GM19397 (cell line): Measurements from ENCODE around the gene SLC30A4.

Source experiments
- ATAC-seq: cut with Tn5 transposase; IDR thresholded peaks from one replicate; pipeline ENCODE4 v1.9.1; 2021; ENCODE audit warnings: mild to moderate bottlenecking, moderate library complexity; ENCODE audit not compliant: unreplicated experiment

The SLC30A4 gene

DNA sequence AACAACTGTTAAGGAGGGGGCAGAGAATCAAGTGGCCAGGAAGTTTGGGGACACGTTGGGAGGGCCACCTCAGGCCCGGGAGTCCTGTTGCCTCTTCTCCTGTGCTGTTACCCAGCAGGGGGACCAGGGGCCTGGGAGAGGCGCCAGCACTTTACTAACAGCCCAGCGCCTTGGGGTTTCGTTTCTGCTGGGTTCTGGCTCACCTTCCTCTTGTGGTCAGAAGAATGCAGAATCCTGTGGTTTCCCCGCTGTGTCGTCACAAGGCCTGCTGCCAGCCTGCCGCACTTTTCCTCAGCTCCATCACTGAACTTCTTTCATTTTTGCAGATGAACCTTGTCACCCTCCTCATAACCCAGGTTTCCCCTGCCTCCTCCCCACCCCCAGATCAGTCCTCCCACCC, 67.7 kb downstream of the SLC30A4 start:
- ATAC-seq = peak; percentile 65

DNA sequence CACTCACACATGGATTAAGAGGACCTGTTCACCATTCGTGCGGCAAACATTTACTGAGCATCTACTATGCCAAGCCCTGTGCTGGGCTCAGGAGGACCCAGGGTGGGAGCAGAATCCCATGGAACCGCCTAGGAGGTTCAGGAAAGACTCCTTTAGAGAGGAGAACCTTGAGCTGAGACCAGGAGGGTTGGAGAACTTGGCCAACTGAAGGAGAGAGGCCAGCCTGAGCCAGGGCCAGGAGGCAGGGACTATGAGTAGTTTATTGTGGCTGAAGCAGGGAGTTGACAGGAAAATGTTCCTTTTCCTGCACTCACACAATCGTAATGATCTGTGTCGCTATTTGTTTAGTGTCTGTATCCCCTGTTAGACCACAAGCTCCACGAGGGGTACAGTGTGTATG, 71.3 kb downstream of the SLC30A4 start:
- no peak for ATAC-seq

DNA sequence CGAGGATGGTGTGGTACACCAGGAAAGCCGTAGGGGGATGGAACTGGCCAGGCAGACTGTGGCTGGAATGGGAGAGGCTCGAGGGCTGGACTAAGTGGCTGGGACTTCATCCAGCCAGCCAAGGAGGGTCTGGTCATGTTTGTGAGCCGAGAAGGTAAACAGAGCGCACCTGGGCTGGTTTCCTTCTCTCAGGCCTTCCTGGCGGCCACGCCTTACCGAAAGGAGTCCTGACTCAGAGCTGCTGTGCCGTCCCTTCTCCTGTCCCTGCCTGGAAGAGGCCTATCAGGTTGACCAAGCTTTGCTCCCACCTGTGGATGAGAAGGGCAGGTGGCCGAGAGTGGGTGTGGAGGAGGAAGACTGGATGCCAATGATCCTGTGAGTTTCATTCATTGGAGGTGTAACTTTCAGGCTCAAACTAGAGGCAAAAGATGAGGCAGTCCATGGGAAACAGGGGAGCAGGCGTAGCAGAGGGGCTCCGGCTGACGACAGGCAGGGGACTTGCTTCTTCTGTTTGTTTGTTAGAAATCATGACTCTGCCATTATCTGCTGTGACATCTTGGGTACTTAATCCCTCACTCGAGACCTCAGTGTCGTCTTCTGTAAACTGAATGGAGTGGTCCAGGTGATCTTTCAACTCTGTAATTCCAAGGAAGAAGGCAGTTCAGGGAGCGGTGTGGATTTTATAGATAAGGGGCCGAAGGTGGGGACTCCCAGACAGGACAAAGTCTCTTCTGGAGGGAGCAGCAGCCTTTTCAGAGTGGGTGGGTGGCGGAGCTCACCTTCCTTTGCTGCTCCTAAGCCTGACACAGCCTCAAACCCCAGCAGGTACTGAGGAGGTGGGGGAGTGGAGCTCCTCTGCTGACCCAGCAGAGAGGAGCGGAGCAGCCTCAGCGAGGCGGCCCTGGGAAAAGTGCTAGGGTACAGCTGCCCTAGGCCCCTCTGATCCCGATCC, 72.4 kb downstream of the SLC30A4 start:
- no peak for ATAC-seq

DNA sequence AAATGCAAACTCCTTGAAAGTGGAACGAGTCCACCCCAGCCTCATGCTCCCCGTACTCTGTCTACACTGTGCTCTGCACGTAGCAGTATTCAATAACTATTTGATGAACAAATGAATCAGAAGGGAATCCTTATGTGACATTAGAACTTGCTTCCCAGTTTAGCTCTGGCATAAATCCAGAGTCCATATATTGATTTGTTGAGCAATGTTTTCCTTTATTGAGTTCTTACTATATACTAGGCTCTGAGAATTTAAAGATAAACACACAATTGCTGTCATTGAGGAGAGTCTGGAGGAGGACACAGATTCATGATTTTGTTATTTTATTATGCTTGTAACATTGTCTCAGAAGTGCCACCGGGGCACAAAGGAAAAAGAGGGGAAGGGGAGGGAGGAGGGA, 73.2 kb downstream of the SLC30A4 start:
- no peak for ATAC-seq

DNA sequence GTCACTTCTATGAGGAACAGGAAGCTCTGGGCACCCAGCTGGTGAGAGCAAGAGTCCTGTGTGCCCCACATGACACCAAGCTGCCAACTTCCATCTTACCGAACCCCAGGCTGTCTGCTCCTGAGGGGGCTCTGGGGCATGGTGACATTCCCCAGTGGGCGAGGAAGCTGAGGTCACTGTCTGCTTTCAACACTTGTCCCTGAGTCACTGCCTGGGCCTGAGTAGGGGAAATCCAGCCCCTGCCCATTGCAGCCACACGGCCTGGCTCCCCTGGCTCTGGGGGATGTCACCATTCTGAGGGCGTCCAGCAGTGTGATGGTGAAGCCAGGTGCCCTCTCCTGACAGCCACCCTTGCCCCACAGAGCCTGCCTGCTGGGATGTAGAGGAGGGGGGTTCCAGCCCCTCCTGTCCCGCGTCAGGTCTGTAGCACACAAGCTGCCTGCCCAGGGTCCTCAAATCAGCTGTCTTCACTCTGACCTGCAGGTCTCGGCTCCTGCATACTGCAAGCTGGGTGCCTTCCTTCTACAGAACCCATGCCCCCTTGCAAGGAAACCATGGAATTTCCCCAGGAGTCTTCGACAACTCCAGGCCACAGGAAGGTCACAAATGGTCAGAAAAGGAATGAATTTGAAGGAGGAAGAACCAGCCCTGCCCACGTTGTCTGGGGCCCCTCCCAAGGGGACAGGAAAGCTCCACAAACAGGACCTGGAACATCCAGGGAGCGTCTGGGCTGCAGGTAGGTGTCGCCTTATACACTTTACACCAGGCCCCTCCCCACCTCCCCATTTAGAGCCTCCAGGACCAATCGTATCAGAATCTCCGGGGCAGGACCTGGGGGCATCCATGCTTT, 74.3 kb downstream of the SLC30A4 start:
- ATAC-seq = no peak

DNA sequence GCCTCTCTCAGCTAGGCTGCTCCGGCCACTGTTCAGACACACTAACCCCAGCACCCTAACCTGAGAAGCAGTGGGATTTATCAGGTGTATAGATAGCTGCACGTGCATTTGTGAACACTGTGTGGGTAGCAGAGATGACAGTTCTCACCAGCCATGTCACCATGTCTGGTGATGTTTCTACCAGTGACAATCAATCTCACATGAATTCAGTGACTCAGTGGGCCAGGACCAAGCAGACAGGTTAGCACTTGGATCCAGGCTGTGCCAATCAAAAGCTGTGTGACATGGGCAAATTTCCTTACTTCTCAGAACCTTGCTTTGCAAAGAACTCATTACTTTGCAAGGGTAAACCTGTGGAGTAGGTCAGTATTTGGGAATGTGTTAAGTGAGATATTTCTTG, 78.9 kb downstream of the SLC30A4 start:
- ATAC-seq = no peak

DNA sequence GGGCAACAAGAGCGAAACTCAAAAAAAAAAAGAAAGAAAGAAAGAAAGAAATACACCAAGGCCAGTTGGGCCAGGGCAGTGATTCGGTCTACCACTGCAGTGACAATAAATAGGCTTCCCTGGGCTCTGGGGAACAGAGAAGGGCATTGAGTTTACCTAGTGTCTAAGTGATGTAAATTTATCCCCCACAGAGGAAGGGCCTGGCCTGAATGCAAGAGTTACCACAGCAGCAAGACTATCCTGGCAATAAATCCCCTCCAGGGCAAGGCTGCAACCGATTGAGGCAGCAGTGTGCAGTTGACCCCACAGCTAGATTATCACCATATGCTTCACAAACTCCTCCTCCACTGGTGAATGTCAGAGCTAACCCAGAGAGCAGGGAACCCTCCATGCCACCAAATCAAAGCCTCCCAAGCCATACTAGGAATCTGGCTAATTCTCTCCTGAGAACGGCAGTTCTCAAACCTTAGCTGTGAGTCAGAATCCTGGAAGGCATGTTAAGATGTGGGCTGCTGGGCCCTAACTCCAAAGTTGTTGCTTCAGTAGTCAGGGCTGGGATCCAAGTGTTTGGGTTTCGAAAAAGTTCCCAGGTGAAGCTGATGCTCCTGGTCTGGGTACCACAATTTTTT, 79.9 kb downstream of the SLC30A4 start:
- no peak for ATAC-seq

DNA sequence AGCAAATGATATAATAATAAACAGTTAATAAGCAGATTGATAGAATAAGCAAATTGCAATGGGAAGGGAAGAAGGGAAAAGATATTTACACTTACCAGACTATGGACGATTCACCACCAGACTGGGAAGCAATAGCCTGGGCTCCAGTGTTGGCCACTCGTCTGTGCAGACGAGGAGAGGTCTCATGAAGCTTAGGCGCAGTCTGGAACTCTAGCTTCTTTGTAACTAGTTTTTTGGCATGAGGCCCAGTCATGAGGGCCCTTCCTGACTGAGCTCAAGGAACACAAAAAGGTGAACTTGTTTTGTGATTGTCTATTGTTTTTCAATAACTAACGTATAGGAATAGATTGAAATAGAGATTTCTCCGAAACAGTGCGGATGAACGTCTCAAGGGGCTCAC, 80.9 kb downstream of the SLC30A4 start:
- no peak for ATAC-seq

DNA sequence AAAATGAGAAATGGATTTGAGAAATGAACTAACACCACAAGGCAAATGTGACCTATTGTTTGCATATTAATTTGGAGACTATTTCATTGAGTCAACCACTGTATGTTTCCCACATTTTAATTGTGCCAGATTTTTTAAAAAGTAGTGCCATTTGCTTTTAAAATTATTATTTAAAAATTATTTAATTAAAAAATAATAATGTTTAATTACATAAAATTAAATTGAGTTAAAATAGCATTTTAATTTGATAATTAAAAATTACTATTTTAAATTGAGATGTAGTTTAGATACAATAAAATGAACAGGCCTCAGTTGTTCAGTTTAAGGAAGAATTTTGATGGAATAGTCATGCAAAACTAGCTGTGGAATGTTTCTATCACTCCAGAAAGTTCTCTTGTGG, 81.5 kb downstream of the SLC30A4 start:
- ATAC-seq = no peak

DNA sequence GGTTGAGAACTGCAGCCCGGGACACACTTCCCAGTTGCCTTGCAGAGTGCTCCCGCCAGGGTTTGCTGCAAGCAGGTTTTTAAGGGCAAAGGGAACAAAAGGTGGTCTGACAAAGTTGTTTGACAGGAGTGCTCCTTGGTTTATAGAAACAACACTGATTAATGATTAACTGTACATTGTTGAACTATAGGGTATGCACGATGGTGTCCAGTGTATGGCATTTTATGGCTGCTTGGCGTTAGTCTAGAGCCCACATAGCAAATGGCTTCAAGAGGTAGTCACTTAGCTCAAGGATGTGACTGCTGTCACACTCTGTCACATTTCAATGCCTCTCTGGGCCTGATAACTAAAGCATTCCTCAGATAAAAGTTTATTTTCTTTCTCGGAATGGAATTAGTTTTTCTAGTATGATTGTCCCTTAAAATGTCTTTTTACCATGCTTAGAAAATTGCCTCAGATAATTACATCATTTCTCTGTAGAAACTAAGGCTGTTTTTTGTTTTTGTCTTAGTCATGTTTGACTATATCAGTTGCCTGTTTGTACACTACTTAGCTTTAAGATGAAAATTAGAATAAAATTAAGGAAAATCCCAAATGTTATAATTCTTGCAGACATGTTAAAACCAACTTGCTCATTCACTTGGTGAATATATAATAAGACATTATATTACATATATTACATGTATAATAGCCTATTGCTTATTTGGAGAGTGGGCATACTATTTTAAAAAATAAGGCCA, 82.9 kb downstream of the SLC30A4 start:
- ATAC-seq = no peak

DNA sequence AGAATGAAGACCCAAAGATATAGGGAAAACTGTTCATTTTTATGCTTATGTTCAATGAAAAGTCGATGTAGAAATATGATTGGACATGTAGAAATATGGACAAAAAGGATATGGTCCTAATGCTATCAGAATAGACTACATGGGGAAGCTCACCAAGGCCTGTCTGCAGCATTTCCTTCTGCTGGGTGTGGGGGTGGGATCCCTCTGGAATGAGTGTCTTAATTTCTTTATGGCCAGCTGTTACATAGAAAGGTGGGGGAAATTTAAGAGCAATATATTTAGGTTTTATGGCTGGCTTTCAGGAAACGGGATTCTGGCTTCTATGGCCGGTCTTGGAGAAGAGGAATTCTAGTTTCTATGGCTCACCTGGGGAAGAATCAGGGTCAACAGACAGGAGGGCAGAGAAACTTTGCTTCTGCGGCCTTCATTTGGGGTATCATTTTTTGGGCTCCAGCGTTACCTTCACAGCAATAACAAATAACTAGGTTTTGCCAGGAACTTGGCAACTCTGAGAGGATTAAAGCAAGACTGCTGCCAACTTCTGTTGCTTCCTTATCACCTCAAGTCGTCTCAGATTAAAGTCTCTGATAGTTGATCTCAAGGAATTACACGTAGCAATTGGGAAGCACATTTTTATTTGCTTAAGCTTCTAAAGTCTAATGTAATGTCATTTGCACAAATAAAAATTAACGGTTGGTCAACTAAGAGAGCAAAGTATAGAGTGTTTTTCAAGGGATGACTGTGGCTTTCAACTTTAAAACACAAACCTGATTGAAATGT, 87.2 kb downstream of the SLC30A4 start:
- ATAC-seq = no peak

DNA sequence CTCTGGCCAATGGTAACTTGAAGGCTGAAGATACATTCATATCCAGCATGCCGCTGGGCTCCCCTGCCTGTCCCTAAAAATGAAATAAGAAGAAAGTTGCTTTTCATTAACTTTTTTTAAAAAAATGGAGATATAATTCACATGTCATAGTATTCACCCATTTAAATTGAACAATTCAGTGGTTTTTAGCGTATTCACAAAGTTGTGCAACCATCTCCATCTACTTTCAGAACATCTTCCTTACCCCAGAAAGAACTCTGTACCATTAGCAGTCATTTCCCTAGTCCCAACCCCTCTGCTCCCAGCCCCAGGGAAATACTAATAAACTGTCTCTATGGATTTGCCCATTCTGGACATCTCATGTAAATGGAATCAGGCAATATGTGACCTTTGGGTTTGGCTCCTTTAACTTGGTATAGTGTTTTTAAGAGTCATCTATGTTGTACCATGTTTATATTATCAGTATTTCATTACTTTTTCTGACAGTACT, 88.4 kb downstream of the SLC30A4 start:
- no peak for ATAC-seq

DNA sequence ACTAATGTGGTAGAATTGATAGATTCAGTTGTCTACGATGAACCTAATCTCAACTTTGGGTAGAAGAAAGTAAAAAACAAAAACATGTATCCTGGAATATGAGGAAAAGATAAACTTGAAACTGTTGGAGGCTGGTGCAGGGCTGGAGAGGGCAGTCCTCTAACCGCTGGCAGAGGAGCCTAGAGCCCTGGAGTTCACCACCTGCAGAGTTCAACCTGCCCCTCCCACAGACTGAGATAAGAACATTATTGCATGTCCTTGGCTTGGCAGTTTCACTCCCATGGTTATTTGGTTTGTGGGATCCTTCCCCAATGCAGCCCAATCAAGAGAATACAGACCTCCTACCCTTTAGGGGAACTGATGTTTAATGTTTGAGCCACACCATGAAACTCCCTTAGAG, 91.0 kb downstream of the SLC30A4 start:
- ATAC-seq = no peak

DNA sequence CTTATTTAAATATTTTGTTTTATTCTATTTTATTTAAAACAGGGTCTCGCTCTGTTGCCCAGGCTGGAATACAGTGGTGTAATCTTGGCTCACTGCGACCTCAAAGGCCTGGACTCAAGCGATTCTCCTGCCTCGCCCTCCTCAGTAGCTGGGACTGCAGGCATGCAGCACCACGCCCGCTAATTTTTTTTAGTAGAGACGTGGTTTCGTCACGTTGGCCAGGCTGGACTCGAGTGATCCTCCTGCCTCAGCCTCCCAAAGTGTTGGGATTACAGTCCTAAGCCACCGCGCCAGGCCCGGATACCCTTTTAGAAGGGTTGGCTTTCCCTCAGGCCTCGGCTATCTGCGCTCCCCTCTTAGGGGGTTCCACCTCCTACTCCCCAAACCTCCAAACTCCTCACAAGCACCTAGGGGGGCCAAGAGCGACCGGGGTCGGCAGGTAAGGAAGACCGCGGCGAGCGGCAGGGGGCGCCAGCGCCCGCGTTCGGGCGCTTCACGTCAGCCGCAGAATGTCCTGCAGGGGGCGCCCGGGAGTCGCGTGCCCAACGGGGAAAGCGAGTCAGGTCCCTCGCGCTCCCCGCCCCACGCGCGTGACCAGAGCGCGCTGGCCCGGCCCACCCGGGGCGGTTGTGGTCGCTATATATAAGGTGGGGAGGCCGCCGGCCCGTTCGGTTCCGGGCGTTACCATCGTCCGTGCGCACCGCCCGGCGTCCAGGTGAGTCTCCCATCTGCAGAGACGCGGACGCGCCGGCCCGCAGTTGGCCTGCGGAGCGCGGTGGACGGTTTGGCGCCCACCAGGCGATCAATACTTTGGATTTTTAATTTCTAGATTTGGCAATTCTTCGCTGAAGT, 92.4 kb downstream of the SLC30A4 start:
- ATAC-seq = peak; percentile 88
